Germinal center (tissue), 1 donor: ENCODE data around the gene AFF2.
A peak's percentile ranks its signal among the peaks of the same experiment; 100 is the strongest.

Experiments used
- DNase-seq: peaks from one replicate; pipeline ENCODE4 v3.0.0; 2012; ENCODE audit warnings: mixed read lengths, low spot score

AFF2 gene

DNA sequence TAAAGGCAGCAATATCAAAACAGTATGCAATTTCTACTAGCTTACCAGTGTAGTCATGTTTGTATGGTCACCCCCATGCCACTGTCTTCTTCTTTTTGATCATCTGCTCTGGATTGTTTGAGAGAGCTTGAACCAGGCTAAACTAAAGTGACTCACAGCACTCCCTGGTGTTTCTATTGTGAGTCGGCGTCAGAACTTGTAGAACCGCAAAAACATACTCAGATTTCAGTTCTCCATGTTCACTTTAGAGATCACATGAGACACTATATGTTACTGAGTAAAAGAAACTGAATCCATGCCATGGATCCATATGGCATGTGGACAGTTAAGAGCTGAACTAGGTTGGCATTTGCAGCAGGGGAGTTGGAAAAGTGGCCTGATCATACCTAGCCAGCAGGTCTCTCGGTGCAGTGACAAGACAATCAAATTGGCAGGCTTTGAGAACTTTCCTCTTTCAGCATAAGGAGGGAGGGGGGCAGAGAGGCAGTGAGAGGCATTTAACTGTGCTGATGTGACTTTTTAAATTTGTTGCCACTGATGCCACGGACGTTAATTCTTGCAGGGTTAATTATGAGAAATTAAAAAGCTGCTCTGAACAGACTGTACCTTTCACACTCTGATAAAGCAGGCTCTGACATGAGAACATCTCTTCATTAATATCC lies 88.4 kb downstream of the AFF2 start:
- DNase-seq, result no peak

DNA sequence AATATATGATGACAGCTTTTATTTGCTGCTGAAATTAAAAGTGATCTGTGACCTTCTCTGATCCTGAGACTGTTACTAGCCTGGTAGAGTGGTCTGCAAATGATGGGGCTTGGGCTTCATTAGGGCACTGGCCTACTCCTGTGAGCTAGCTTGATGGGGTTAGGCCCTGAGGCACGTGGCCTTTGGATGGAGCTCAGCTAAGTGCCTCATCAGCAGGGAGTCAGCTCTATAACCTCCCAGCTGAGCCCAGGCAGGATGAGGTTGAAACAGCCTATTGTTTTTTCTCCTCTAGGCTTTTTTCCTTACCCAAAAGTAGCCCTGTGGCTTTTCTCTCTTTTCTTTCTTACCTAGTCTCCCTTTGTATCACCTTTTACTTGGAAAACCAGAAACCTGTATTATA lies 92.2 kb downstream of the AFF2 start:
- no peak for DNase-seq

DNA sequence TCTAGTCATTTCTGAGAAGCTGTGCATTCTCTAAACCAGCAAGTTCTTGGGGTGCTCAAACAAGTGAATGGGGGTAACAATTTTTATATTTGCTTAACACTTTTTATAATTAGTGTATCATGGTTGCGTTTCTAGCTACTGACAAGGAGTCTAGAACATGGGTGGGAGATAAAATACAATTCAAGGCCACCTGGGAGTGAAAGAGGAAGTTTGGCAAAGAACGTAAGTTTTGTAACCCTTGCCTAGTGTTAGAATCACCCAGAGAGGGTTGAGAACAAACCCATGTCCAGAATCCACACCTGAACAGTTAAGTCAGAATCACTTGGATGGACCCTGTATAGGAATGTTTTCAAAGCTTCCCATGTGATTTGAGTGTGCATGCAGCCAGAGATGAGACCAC lies 92.7 kb downstream of the AFF2 start:
- DNase-seq, result peak; percentile 3

GRCh38 chrX:148593987-148594386 lies 93.6 kb downstream of the AFF2 start:
- no peak for DNase-seq

- no peak for DNase-seq
These were observed 99.0 kb downstream of the AFF2 start for GRCh38 chrX:148599404-148599803.

DNA sequence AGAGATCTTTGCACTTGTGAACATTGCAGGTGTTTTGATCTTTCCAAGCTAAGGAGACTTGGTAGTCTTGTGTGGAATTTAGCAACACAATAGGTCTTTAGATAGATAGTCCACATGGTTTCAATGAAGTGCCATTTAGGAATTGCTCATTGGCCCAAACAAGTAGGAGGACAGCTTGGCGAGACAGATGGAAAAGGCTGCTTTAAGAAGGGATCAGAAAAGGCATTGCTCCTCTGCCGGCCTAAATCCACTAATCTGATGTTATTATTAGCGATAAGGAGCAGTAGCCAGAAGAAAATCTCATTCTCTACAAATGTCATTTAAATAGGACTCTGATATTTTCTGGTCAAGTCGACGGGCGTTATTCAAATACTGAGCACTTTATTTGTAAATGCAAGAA lies 99.7 kb downstream of the AFF2 start:
- DNase-seq, result no peak

- DNase-seq, result no peak
These were observed 100.2 kb downstream of the AFF2 start for GRCh38 chrX:148600581-148600980.

GRCh38 chrX:148601034-148601433 lies 100.6 kb downstream of the AFF2 start:
- no peak for DNase-seq

GRCh38 chrX:148609515-148610327 lies 109.3 kb downstream of the AFF2 start:
- DNase-seq, result peak; percentile 47

- no peak for DNase-seq
These were observed 109.9 kb downstream of the AFF2 start for GRCh38 chrX:148610328-148610698.

DNA sequence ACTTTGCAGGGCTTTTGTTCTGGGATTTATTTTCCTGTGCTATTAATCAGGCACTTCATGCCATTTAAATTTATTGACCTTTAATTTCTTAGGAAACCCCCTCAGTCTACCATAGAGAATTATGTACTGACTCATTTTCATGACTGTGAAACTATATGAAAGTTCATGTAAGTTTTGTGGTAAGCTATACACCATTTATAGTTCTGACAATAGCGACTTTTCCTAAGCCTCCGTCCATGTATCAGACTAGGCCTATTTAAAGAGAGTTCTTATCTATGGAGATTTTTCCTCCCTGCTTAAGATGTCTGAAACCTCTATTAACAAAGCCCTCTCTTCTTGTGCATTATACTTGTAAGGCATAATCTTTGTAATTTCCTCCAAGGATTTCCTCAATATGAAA lies 111.6 kb downstream of the AFF2 start:
- DNase-seq, result no peak

DNA sequence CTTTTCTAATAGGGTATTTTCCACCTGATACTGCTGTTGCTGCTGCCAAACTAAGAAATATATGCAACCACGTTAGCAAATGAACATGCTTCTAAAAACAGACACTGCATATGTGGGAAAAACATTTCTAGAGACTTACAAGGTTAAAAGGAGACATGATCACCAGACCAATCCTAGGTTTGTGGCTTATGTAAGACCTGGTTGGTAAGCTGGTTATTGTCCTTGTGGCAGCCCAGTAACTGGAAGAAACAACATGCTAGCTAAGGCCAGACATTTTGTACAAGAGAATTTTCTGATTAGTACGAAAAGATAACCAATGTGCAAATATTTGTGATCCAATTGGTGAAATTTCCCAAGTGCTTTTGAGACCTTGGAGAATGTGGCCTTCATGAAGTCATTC lies 112.0 kb downstream of the AFF2 start:
- no peak for DNase-seq

DNA sequence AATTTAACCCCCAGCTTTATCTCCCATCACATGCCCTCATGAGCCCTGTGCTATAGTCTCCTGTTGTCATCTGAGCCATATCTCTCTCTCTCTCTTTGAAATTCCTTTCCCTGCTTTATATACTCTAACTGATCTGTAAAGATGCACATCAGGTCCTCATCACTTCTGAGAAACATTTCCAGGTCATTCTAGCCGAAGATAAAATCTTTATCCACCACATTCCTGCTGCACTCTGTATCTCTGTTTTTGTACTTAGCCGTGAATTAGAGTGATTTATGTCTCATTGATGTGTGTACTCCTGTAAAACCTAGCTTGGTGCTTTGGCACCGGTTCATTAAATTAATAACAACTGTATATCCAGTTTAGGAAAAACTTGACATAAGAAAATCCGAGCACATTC lies 113.2 kb downstream of the AFF2 start:
- no peak for DNase-seq

DNA sequence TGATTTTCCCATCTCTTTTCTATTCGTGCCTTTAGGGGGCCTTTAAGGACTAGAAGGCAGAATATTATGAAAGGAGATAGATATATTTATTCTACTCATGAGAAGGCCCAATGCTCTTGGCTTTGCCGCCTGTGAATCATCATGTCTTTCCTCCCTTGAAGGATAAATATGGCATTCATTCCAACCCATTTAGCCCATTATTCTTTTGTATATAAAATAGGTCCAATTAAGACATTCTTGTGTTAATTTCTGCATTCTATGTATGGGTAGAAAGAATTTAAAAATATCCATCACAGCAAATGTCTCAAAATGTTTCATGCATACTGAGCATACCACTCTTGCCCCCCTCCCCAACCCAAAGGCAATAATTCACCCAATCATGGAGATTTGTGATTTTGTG lies 115.1 kb downstream of the AFF2 start:
- no peak for DNase-seq

- no peak for DNase-seq
These were observed 118.3 kb downstream of the AFF2 start for GRCh38 chrX:148618470-148619445.

- no peak for DNase-seq
These were observed 119.6 kb downstream of the AFF2 start for GRCh38 chrX:148620023-148620422.

- no peak for DNase-seq
These were observed 124.6 kb downstream of the AFF2 start for GRCh38 chrX:148624951-148625474.

GRCh38 chrX:148628621-148629020 lies 128.2 kb downstream of the AFF2 start:
- DNase-seq, result no peak

GRCh38 chrX:148629434-148629833 lies 129.0 kb downstream of the AFF2 start:
- no peak for DNase-seq

GRCh38 chrX:148632444-148632843 lies 132.0 kb downstream of the AFF2 start:
- no peak for DNase-seq

- DNase-seq, result no peak
These were observed 132.9 kb downstream of the AFF2 start for GRCh38 chrX:148633218-148633908.

DNA sequence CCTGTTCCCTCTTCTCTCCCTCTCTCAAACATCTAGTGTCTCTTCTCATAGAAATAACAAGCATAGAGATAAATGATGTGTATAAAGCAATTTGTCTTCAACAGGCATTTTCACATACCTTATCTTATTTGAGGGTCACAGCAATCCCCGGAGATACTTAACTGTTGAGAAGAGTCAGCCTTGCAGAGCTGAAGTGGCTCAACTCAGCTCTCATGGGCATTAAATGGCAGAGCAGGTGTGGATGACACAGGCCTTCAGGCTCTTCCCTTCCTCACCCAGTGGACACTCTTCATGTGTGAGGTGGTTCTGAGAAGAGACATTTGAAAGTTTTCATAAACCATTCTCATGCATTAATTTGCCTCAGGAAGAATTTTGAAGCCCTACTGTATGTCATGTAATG lies 134.2 kb downstream of the AFF2 start:
- DNase-seq, result no peak
